Activated CD8-positive, alpha-beta memory T cell treated with anti-CD3 and anti-CD28 coated beads for 24 hours (primary cell): ENCODE measurements around the gene CCDC157.

Experiments used
- DNase-seq: peaks from one replicate; pipeline ENCODE4 v3.0.0-alpha.2; 2020

Gene CCDC157

DNA sequence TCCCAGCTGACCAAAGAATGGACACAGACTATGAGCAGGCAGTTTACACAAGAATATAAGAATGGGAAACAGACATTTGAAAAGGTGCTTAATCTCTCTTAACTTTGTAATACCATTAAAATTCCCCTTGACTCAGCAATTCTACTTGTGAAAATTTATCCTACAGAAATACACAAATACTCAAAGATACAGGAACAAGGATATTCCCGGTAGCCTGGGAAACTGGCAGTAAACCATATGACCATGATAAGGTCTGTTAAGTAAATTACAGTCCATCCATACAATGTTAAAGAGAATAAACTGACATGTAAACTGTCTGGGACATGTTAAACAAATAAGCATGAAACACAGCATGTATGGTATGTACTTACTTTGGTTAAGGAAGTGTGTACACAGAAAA, 60.0 kb downstream of the CCDC157 start:
- DNase-seq = no peak

DNA sequence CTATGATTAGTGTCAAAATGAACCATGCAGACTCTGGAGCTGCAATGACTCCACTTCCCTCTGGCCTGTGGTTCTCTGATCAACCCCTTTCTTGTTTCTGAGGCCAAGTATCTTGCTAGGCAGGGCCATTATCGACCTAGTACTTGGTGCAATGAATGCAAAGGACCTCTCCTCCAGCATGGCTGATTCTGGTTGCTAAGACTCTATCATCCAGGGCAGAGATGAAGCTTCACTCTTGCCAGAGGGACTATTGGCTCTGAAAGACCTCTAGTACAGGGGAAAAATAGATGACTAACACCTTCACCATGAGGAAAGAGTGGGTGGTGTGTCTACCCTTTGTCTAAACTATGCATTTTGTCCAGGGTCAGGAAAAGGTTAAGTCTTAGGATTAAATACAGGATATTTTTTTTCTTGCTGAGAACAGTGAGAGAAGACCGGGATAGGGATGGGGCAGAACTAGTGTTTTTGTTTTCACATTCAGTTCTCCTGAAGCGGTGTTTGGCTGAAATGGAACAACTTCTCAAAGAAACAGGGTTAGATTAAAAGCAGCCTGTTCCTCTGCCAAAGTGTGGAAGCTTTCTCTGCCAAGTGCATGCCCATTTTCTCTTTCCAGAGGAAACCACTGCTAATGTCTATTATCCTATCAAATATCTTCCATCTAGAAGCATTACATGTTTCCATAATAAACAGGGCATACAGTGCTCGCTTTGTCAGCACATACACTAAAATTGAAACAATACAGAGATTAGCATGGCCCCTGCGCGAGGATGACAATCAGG, 63.7 kb downstream of the CCDC157 start:
- no peak for DNase-seq

DNA sequence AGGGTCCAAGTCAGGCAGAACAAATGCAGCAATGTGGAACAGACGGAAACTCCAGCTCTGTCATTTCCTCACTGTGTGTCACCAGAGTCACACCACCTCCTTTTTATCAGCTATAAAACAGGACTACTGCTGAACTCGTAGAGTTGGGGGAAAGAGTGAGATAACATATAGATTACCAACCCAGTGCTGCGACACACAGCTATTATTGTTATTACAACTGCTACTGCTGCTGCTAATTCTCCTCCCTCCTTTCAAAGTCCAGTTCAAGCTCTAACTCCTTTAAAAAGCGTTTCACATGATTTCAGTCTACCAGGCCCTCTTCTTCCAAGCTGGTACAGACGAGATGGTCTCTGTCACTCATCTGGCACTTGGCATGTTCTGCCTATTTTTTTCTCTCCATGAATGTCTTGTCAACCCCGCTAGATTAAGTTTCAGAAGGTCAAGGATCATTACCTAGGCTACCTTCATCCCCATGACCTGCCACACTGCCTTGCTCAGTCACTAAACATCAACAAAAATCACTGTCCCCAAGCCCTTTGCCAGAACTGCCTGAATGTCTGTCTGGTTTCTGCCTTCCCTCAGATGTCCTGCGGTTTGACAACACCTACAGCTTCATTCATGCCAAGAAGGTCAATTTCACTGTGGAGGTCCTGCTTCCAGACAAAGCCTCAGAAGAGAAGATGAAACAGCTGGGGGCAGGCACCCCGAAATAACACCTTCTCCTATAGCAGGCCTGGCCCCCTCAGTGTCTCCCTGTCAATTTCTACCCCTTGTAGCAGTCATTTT, 65.1 kb downstream of the CCDC157 start:
- no peak for DNase-seq

DNA sequence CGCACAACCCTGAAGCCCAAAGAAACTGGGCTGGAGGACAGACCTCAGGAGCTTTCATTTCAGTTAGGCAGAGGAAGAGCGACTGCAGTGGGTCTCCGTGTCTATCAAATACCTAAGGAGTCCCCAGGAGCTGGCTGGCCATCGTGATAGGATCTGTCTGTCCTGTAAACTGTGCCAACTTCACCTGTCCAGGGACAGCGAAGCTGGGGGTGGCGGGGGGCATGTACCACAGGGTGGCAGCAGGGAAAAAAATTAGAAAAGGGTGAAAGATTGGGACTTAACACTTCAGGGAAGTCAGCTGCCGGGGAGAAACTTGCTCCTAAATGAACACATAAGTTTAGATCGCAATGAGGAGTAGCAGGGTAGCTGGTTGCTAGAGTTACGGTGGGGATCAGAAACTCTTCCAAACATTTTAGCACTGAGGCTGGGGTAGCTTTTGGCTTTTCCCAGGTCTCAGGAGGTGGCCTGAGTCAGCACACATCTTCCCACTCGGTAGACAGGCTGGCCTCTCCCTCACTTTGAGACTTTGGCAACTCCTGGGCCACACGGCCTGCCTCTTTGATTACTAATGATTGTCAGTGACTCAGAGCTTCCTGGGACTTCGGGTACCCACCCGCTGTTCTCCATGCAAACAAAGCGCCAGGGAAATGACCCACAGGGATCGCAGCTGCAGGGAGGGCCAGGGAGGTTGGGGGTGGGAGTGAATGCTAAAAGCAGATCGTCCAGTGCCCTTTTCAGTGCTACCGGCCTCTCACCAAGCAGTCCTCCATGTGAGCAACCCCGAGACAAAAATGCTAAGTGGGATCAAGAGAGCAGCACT, 65.9 kb downstream of the CCDC157 start:
- no peak for DNase-seq

DNA sequence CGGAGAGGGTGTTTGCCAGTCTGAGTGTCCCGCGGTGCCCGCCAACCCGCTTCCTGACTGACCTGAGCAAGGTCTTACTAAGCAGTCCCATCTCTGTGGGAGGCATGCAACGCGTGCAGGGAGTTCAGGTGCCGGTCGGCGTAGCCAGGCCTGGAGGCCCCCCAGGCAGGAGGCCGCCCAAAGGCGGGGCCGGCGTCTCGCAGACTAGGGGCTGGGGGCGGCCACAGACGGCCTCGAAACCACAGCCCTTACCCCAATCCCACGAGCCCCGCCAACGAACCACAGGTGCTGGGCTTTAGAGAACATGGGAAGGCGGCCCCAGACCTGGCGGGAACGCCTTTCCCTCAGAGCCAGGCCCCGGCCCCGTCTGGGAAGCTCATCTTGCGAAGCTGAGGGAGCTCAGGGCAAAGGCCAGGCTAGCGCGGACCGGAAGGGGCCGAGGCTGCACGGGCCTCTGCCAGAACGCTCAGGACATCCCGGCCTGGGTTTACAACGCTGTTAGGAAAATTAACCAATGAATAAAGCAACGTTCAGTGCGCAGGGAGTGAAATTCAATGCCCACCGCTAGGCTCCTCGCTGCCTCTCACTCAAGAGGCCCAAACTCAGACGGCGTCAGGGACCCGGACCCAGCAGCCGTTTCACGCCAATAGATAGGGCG, 66.6 kb downstream of the CCDC157 start:
- peak; percentile 86 for DNase-seq

DNA sequence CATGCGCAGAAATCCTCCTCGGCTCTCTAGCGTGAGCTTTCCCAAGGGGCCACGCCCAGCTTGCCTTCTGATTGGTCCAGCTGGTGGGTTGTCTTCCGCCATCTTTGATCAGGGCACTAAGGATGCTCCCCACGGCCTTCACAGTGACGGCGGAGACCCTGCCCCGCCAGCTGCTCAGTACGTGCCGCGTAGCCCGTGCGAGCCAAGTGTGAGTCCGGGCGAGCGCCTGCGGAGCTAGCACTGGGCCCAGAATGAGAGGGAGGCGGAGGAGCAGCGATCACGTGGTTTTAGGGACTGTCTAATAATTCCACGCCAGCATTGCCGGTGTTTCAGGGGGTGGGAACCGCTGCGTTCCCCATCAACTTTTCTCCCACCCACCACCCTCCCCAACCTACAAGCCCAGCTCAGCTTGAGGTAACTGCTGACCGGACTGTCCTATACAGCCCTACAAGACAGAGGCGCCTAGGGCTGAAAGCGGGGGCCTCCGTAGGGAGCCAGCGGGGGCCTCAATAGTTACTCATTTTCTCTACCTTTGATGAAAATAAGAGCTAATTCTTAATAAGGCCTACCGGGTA, 67.2 kb downstream of the CCDC157 start:
- DNase-seq = peak; percentile 96

DNA sequence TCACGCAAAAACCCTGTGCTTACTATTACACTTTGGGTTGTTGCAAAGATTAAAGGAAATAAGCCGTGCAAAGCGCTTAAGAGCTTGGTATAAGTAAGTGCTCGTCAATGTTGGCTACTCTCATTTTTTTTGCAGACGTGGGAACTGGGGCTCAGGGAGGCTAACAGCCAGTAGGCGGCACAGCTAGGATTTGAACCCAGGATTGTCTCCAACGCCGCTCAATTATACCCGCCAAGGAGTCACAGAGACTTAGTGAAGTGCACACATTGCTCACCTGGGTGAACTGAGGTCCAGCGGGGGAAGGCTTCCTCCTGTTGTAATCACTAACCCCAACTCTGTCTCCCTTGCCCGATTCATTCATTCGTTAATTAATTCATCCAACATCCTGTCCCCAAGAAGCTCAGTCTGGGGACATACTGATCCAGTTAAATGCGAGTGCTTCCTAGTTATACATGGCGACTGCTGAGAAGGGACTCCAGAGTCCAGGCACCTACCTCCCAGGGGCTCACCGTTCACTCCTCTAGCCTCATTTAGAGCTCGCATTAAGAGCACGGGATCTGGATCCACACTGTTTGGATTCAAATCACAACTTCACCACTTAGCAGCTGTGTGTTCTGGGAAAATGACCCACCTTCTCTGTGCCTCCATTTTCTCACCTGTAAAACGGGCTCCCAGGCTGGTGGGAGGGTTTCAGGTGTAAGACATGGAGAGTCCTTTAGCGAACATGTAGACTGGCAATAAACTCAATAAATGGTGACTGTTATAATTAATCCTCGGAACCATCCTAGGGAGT, 67.9 kb downstream of the CCDC157 start:
- no peak for DNase-seq

DNA sequence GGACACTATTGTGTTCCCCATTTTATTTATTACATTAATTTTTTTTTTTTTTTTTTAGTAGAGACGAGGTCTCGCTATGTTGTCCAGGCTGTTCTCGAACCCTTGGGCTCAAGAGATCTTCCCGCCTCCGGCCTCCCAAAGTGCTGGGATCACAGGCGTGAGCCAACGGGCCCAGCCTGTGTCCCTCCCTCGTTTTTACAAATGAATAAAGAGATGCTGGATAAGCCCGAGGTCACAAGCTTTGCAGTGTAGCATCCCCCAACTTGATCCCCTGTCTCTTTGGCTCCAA, 68.5 kb downstream of the CCDC157 start:
- DNase-seq = no peak

DNA sequence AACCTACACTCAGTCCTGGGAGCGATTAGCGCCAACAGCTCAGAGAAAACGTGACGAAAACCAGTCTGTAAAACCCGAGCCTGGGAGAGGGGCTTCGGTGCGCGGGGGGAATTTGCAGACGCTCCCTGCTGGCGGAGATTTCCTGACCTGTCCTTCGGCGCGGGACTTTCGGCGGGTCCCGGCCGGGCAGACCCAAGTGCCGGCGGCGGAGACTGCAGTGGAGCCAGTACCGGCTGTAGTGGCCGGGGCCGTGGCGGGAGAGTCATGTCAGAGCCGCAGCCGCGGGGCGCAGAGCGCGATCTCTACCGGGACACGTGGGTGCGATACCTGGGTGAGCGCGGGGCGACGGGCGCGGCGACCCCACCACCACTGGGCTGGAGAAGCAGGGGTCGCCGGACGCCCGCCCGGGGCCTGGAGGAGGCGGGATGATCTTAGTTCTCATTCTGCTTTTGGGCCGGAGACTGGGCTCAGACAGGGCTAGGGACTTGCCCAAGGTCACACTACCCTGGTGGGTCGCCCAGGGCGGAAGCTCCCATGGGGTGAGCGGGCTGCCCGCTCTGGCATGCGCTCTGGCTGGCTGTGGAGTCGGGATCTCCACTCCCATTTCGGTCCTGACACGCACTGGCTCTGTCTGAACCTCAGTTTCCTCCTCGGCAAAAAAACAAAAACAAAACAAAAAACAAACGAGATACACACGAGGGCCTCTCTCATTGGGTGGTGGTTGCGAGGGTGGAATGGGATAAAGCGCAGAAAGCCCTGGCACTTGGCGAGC, 69.0 kb downstream of the CCDC157 start, which contains the start of gene MTFP1:
TSS of gene MTFP1 (plus strand) at position 153 of the 772 bp plus-strand sequence. CDS start at position 265, 112 bp downstream.
- DNase-seq = peak; percentile 86
